Fibroblast of skin of left quadriceps (primary cell): ENCODE results near the gene LDHD.
"Not testable (repeated sequence)": the region's sequence is repeated elsewhere in the genome, so short reads cannot be mapped to it uniquely, and the experiment has no call there.

ENCODE experiments used
- DNase-seq, 2 experiments: peaks; one replicate each; pipeline ENCODE4 v3.0.0-alpha.2; 2013; ENCODE audit warnings: low read depth in 2 of 2

Gene LDHD

GRCh38 chr16:75099738-75100602, 16.6 kb downstream of the LDHD start:
- DNase-seq = no peak

GRCh38 chr16:75099075-75099667, 17.4 kb downstream of the LDHD start:
- DNase-seq = no peak

GRCh38 chr16:75097941-75098901, 18.4 kb downstream of the LDHD start:
- DNase-seq = no peak

- no peak for DNase-seq
Observed at GRCh38 chr16:75097191-75097761, 19.3 kb downstream of the LDHD start.

- DNase-seq = peak; percentile 13 to 18
Observed at GRCh38 chr16:75096656-75097055, 19.9 kb downstream of the LDHD start.

- DNase-seq = no peak
Observed at GRCh38 chr16:75095204-75095621, 21.4 kb downstream of the LDHD start.

- DNase-seq = no peak
Observed at GRCh38 chr16:75093598-75094540, 22.7 kb downstream of the LDHD start.

- no peak for DNase-seq
Observed at GRCh38 chr16:75092777-75093176, 23.8 kb downstream of the LDHD start.

GRCh38 chr16:75091619-75092018, 25.0 kb downstream of the LDHD start:
- DNase-seq = not testable (repeated sequence)

GRCh38 chr16:75090899-75091298, 25.7 kb downstream of the LDHD start:
- not testable (repeated sequence) for DNase-seq

GRCh38 chr16:75089486-75090202, 26.9 kb downstream of the LDHD start:
- no peak for DNase-seq

GRCh38 chr16:75088934-75089333, 27.6 kb downstream of the LDHD start:
- DNase-seq = no peak

- DNase-seq = no peak
Observed at GRCh38 chr16:75088216-75088615, 28.4 kb downstream of the LDHD start.

- peak; percentile 30 to 32 for DNase-seq
Observed at GRCh38 chr16:75087375-75087979, 29.1 kb downstream of the LDHD start.

- DNase-seq = no peak
Observed at GRCh38 chr16:75086688-75087374, 29.7 kb downstream of the LDHD start.

- DNase-seq = no peak
Observed at GRCh38 chr16:75086281-75086680, 30.3 kb downstream of the LDHD start.

- DNase-seq = peak; percentile 47 to 55
Observed at GRCh38 chr16:75085556-75085955, 31.0 kb downstream of the LDHD start.

GRCh38 chr16:75083813-75084212, 32.8 kb downstream of the LDHD start:
- no peak for DNase-seq
